Measurements from ENCODE around the gene STK33.

GRCh38 chr11:8352103-8352875 lies 241.7 kb downstream of the STK33 start:
- TF ChIP-seq CTCF (IDR thresholded peaks at IDR 0.05) (no peak), SIN3A (IDR thresholded peaks at IDR 0.05; ENCODE audit: borderline replicate concordance, insufficient read depth, low read depth, low read length) (no peak), POLR2AphosphoS5 (IDR thresholded peaks at IDR 0.05; ENCODE audit: low read depth, low read length) (no peak), TCF7L2 (IDR thresholded peaks at IDR 0.05; ENCODE audit: low read depth, low read length) (no peak), REST (IDR thresholded peaks at IDR 0.05; ENCODE audit: insufficient read depth in 1 of 2, low read depth in 2 of 2, low read length in 1 of 2) (peak; percentile 85)

Measured in Panc1 (cell line).